Breast epithelium (tissue), 4 donors: Measurements from ENCODE around the gene C8A. TPM values are rescaled to one million over a fixed set of nuclear protein-coding genes. Genes with fewer than 3 reads are reported as not detected.

Experiments
- DNase-seq, 2 donors: peaks; one replicate each; pipeline ENCODE4 v3.0.0-alpha.2; 2019; ENCODE audit warnings: low spot score in 2 of 2
- H3K27ac ChIP-seq, 2 donors: fragments of 200-600 bp; sonication (generic) in 1 of 2; one replicate each; pipeline ENCODE4 v1.5.1; 2016 to 2019; ENCODE audit warnings: mild to moderate bottlenecking in 1 of 2
- H3K27me3 ChIP-seq, 2 donors: fragments of 200-600 bp; sonication (generic) in 1 of 2; one replicate each; pipeline versions ENCODE4 v1.5.1 to v1.6.0; 2017 to 2019; ENCODE audit warnings: control low read depth in 1 of 2, mild to moderate bottlenecking in 1 of 2
- H3K36me3 ChIP-seq: fragments of 200-600 bp; one replicate; pipeline ENCODE4 v1.5.1; 2019
- H3K4me1 ChIP-seq, 2 donors: fragments of 200-600 bp; sonication (generic); one replicate each; pipeline ENCODE4 v1.5.1; 2016 to 2019; ENCODE audit warnings: control low read depth in 1 of 2
- H3K4me3 ChIP-seq, 3 donors: fragments of 200-600 bp; sonication (generic); 1 replicate in 2 of 3; 2 replicates in 1 of 3; pipeline ENCODE4 v1.5.1; 2016 to 2019; ENCODE audit warnings: mild to moderate bottlenecking in 3 of 3, moderate library complexity in 2 of 3
- H3K9me3 ChIP-seq, 2 donors: fragments of 200-600 bp; sonication (generic) in 1 of 2; one replicate each; pipeline ENCODE4 v1.5.1; 2016 to 2019; ENCODE audit warnings: control low read depth in 1 of 2
- POLR2A ChIP-seq: fragments of 450-650 bp; IDR thresholded peaks from one replicate; pipeline ENCODE4 v1.6.1; 2016; ENCODE audit warnings: antibody characterized with exemption, mild to moderate bottlenecking, moderate library complexity
- POLR2AphosphoS5 ChIP-seq, 3 donors: sonication (generic); formaldehyde crosslinking; IDR thresholded peaks; one replicate each; pipeline ENCODE4 v1.6.1; 2017; ENCODE audit warnings: antibody characterized with exemption in 3 of 3
- intact Hi-C: fragments of 100-400 bp; cut with DNase I; formaldehyde crosslinking; loops from one replicate; pipeline ENCODE4 v1.15.1; 2023; ENCODE audit warnings: low total_unique reads
- total RNA-seq, 3 donors: library from RNA; depleted of rRNA; stranded (reverse); fragments of >200 nt; gene quantifications; one replicate each; pipeline ENCODE4 v1.1.0, GENCODE V29; 2016
- TF ChIP-seq, protein P1 (sequence below), 3 donors: fragments of 450-650 bp; IDR thresholded peaks; one replicate each; pipeline ENCODE4 v1.5.1; 2016 to 2017; ENCODE audit warnings: antibody characterized with exemption in 3 of 3, mild to moderate bottlenecking in 3 of 3, moderate library complexity in 3 of 3

C8A gene
- total RNA-seq, 3 donors from 2014 or later, result not detected

DNA sequence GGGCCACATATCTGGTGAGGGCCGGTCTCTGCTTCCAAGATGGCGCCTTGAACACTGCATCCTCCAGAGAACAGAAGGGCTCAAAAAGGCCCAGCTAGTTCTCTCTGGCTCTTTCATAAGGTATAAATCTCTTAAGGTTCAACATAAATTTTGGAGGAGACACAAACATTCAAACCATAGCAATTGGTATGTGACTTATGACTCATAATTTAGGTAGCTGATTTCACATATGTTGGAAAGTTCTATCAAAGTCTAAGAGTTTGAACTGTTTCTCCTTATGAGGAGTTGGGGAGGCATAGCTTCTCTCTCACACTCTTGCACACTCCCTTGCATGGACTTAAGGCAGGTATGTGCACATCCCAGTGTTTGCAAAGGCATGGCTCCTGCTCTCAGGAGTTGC is 30.3 kb upstream of the C8A start:
- Histone ChIP-seq H3K4me1 (no peaks in the 10 kb centered on the region), H3K4me3 (no peak overlapping the region), H3K36me3 (no peaks in the 10 kb centered on the region), H3K27ac (no peak overlapping the region), H3K9me3 (no peaks in the 10 kb centered on the region), H3K27me3 (no peaks in the 10 kb centered on the region)
- TF ChIP-seq POLR2A (no peak), POLR2AphosphoS5 (IDR thresholded peaks at IDR 0.05) (no peak)
- TF ChIP-seq, protein P1, sequence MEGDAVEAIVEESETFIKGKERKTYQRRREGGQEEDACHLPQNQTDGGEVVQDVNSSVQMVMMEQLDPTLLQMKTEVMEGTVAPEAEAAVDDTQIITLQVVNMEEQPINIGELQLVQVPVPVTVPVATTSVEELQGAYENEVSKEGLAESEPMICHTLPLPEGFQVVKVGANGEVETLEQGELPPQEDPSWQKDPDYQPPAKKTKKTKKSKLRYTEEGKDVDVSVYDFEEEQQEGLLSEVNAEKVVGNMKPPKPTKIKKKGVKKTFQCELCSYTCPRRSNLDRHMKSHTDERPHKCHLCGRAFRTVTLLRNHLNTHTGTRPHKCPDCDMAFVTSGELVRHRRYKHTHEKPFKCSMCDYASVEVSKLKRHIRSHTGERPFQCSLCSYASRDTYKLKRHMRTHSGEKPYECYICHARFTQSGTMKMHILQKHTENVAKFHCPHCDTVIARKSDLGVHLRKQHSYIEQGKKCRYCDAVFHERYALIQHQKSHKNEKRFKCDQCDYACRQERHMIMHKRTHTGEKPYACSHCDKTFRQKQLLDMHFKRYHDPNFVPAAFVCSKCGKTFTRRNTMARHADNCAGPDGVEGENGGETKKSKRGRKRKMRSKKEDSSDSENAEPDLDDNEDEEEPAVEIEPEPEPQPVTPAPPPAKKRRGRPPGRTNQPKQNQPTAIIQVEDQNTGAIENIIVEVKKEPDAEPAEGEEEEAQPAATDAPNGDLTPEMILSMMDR (IDR thresholded peaks at IDR 0.05), result no peak
- intact Hi-C loops, result no loop called here
- DNase-seq, result no peak

DNA sequence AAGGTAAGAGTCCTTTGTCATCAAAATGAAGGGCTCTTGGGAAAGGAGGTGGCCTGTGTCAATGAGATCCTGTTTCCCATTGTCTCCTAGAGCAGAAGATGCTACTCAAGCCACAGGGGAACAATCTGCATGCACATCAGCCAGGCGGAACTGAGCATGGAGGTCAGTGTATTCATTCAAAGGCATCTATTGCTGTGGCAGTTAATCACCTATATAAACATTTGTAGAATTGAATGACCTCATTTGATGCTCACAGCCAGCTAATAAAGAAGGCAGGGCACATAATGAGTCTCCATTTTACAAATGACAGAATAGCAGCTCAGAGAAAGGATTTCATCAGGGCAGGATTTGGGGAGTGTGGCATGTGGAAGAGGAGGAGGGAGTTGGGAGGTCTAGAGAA is 29.7 kb upstream of the C8A start:
- H3K4me1 ChIP-seq, result no peaks in the 10 kb centered on the region
- TF ChIP-seq POLR2AphosphoS5 (IDR thresholded peaks at IDR 0.05), result no peak
- no peak for TF ChIP-seq POLR2A
- TF ChIP-seq, protein P1 (IDR thresholded peaks at IDR 0.05), result no peak
- no peak overlapping the region for H3K4me3 ChIP-seq
- H3K27me3 ChIP-seq, result no peaks in the 10 kb centered on the region
- no peaks in the 10 kb centered on the region for H3K36me3 ChIP-seq
- H3K9me3 ChIP-seq, result no peaks in the 10 kb centered on the region
- DNase-seq, result no peak
- intact Hi-C loops, result no loop called here
- no peak overlapping the region for H3K27ac ChIP-seq

DNA sequence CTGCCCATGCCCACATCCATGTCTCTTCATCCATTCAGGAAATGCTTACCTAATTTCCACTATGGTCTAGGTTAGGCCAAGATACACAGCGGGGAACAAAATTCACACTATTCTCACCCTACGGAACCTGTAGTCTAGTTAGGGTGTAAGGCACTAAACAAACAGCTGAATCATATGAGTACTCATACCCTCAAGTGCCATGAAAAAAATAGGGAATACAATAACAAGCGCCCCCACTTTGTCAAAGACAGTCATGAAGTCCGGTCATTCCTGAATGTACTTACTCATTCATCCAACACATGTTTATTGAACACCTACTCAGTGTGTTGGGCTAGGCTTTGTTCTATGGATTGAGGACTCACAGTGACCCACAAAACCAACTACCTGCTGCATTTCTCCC is 29.2 kb upstream of the C8A start:
- DNase-seq, result no peak
- H3K27ac ChIP-seq, result no peak overlapping the region
- H3K9me3 ChIP-seq, result no peaks in the 10 kb centered on the region
- H3K4me3 ChIP-seq, result no peak overlapping the region
- intact Hi-C loops, result no loop called here
- no peaks in the 10 kb centered on the region for H3K36me3 ChIP-seq
- H3K4me1 ChIP-seq, result no peaks in the 10 kb centered on the region
- H3K27me3 ChIP-seq, result no peaks in the 10 kb centered on the region
- TF ChIP-seq, protein P1 (IDR thresholded peaks at IDR 0.05), result no peak
- TF ChIP-seq POLR2AphosphoS5 (IDR thresholded peaks at IDR 0.05), result no peak
- TF ChIP-seq POLR2A, result no peak

DNA sequence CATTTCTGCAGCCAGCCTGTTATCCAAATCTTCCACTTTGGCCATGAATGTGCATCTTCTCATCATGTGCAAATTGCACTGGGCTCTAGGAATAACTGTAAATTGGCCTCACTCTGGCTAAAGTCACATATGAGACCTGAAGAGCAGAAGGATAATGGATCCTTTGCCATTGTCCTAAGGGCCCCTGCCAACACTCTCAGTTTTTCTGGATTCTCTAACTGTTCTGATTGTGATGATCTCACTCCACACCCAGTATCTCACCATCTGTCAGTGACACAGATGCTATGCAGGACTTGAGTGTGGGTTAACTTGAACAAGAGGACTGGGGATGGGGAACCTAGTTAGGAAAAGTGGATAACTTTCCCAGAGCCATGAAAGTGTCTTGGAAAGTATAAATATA is 26.9 kb upstream of the C8A start:
- Histone ChIP-seq H3K9me3 (no peaks in the 10 kb centered on the region), H3K36me3 (no peaks in the 10 kb centered on the region), H3K4me1 (no peaks in the 10 kb centered on the region), H3K27me3 (peaks cover 0 to 7% of the 10 kb centered on the region in 2 donors), H3K4me3 (no peak overlapping the region), H3K27ac (no peak overlapping the region)
- TF ChIP-seq, protein P1 (IDR thresholded peaks at IDR 0.05), result no peak
- TF ChIP-seq POLR2A (no peak), POLR2AphosphoS5 (IDR thresholded peaks at IDR 0.05) (no peak)
- no peak for DNase-seq
- intact Hi-C loops, result no loop called here

DNA sequence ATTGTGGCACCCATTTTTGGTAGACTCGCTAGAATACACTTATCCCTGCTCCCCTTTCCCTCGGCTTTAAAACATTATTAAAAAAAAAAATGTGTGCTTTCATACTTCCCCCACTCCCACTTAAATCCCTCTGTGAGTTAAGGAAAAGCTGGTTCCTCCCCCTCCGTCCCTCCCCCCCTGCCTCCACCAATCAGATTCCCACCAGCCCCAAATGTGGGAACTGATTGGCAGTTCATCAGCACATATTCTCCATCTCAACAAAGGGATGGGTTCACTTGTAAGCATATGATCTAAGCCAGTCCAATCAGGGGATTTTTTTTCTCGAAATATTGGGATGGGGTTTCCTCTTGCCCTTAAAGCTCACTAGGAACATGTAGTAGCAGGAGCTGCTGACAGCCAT is 24.5 kb upstream of the C8A start:
- Histone ChIP-seq H3K4me1 (no peaks in the 10 kb centered on the region), H3K36me3 (no peaks in the 10 kb centered on the region), H3K9me3 (no peaks in the 10 kb centered on the region), H3K27ac (no peak overlapping the region), H3K4me3 (no peak overlapping the region), H3K27me3 (peaks cover 0 to 7% of the 10 kb centered on the region in 2 donors)
- TF ChIP-seq, protein P1 (IDR thresholded peaks at IDR 0.05), result no peak
- TF ChIP-seq POLR2A (no peak), POLR2AphosphoS5 (IDR thresholded peaks at IDR 0.05) (no peak)
- intact Hi-C loops, result no loop called here
- DNase-seq, result no peak
